Measurements from ENCODE around the gene CCDC85C. TPM values are rescaled to one million over a fixed set of nuclear protein-coding genes. Genes with fewer than 3 reads are reported as not detected.
A peak's percentile ranks its signal among the peaks of the same experiment; 100 is the strongest.

The CCDC85C gene
- polyA plus RNA-seq, 12 donors, result 2.9 to 10.4 (median 3.7) TPM; not detected in 1

DNA sequence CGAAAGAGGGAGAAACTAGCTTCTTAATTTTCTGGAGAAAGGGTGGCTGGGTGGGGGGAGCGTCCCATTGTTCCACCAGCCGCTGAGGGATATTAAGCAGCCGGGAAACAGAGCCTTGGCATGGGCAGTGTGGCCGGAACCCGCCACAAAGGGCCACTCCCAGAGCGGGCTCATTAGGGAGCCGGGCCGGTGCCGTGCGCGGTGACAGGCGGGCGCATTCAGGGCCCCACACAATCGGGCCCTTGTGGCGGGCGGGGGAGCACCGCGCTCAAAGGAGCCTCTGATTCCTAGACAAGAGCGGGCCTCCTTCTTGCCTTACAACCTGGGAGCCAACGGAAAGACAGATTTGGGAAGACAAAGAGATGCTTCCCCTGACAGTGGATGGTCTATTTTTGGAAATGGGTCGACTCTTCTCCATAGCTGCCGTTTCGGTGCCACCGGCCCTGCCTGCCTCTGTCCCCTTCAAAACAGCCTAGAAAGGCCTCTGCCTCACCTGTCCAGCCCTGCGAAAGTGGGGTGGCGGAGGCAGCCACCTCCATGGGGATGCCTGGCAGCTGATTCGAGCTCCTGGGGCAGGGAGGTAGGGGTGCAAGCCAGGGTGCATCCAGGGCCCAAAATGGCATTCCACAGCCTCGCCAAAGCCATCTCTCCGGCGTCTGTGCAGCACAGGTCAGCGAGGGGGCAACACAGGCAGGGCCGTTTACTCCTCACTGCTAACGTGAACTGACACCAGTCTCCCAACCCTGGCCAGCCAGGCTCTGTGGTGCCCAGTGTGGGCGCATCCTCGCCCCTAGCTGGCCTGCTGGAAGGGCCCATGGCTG is 10.9 kb downstream of the CCDC85C start:
- DNase-seq, result no peak

DNA sequence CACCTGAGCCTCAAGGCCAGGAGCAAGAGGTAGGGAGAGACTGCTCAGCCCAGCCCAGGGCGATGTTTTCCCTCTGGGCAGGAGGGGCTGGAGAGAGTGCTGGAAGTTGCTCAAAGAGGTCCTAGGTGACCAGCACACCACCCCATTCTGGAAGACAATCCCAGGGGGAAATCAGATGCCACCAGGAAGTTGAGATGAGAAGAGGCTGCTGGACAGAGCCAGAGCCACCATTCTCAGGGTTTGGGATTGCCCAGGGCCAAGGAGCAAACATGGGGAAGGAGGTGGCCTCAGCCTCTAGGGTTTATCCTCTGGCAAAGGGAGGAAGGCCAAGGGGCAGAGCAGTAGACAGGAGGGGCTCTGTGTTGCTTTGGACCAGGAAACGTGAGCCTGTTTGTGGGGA is 11.6 kb downstream of the CCDC85C start:
- no peak for DNase-seq

DNA sequence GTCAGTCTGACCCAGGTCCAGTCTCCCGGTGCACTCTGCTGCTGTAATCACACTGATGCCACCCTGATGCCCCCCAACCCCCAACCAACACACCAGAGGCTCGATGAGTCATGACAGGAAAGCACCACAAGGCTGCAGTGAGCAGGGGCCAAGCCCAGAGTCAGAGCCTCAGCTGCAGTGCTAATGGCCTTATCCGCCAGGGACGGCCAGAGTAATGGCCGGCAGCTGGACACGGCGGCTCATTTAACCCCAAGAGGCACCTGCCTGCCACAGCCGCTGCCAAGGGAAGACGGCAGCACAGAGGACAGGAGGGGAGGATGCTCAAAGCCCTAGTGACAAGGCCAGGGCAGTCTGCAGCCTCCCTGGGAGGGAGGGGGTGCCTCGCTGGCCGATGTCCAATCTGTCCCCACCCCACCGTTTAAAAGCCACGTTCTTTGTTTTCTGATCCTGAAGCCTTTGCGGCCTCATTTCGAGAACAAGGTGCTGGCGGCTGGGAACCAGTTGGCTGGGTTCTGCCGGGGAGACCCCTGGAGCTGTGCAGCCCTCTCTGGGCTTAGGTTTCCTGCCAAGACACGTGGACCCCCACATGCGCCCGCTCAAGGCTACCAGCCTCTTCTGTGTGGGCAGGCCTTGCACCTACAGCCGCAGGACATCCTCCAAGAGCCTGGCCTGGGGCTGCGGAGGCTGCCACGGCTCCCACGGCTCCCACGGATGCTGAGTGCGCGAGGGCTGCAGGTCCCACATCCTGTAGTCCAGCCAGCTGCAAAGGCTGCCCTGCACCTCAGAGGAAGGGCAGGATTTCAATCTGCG is 13.1 kb downstream of the CCDC85C start:
- no peak for DNase-seq

DNA sequence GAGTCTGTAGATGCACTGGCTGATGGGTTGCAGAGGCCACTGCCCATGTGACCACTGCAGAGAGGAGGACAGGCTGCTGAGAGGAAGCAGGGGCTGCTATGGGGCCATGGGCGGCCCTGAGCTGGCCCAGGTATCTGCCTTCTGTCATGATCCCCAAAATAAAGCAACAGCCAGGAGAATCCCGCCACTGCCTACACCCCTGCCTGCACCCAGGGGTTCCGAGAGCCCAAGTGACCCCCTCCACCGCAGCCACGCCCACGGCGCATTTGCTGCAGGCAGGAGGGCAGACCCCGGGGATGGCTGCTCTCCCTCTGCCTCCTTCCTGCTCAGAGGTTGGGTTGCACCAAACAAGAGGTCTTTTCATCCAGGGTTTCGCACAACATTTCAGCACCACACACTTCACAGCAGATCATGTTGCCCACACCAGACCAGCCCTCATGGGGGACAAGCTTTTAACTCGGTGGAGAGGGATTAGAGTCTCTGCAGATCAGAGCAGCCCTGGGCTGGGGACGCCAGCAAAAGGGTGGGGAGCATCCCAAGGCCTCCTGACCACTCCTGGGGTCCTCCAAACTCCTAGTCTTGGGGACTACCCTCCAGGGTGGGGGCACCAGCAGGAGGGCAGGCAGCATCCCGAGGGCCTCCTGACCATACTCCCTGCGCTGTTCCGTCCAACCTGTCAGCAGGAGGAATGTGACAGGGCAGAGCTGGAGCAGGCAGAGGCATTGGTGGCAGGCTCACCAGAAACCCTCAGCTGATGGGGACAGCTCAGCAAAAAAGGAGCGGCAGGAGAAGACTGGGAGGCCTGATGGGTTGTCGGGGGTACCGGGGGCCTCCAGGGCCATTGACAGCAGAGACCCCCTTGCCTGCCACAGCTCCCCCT is 14.1 kb downstream of the CCDC85C start:
- no peak for DNase-seq

DNA sequence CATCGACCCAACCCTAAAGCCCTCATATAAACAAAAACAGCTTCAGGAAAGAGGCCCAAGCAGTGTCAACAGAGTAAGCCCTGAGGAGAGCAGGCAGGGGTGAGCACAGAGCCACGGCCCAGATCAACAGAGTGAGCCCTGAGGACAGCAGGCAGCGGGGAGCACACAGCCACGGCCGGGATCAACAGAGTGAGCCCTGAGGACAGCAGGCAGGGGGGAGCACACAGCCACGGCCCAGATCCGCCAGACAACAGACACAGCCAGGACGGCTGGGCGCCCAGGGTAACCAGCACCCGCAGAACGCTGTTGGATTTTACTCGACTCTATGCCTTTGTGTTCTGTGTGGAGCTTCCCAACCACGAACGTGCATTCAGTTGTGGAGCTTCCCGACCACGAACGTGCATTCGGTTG is 15.0 kb downstream of the CCDC85C start:
- no peak for DNase-seq

DNA sequence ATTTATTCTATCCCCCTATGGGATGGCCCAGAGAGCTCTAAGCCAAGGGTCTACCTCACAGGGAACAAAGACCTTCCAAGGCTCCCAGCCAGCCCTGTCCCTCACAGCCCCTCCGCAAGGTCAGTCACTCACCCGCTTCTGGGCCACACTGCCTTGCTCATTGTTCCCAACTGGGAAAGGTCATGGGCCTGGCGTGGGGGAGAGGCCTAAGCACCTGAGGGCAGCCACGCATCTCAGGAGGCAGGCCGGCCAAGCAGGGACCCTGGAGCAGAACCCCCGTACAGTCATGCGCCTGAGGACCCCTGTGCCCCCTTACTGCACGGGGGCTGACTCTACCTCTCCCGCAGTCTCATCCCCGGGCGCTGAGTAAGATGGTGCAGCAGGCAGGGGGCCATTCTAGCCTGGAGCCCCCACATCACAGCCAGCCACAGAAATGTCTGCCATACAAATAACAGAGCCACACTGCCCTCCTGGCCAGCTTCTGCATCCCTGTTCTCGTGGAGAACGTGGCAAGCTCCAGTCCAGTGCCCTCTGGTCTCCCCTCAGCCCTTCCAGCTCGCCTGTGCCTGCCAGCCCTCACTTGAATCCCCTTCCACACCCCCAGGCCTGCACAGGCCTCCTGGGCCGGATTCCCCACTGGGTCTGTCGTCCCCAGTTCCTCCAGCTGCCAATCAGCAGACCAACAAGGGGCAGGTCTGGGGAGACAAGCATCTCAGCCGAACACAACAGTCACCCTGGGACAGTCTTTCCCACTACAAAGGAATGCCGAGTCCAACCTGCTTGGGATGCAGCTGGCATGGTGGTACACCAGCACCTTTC is 16.3 kb downstream of the CCDC85C start:
- DNase-seq, result no peak

DNA sequence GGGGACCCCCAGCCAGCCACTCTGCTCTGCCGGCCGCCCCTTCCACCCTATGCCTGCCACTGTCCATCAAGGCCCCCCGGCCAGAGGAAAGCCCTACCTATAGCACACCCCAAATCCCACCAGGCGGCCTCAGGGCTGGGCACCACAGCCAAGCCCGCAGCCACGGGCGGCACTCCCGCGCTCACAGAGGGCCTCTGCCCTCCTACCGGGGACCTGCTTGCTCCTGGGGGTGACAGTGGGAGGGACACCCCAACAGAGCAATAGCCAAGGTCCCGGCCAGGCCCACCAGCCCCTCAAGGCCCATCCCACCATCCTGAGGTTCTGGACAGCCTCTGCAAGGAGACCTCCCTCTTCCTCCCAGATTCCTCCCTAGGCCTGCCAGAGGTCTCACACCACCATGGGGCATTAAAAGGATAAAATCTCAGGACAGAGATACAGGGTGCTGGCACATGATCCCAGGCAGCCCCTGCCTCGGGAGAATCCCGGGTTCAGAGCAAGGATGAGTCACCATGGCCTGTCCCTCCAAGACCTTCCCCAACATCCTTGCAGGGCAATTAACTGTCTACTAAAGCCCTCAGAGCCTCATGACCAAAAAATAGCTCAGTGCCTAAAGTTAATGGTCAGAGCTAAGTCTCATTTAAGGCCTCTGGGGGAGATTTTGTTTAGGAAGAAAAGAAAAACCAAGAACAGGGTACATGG is 17.1 kb downstream of the CCDC85C start:
- DNase-seq, result no peak

DNA sequence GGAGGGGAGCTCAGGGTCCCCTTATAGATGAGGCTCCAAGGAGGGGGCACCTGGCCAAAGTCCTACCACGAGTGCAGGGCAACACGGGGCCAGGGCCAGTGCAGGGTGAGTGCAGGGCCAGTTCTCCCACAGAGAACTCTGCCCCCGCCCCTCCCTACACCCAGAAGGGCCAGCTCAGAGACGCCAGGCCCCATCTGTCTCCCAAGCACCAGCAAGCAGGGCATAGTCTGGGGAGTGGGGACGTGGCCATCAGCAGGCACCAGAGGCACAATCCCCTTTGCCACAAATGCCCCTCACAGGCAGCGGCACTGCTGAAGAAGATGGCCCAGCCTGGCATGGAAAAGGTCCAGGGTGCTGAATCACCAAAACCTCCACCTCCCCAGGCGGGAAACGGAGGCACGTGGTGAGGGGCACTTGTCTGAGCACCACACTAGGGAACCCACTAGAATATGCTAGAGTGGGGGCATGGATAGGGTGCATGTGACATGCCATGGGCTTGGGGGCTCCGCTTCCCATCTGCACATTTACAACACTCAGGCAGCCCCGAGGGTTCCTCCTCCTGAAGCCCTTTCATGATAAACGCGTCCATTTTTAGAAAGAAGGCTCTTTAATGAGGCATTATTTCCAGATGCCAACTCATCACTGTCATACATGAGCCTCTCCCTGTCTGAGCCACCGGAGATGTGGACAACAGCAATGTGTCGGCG is 17.8 kb downstream of the CCDC85C start:
- no peak for DNase-seq

DNA sequence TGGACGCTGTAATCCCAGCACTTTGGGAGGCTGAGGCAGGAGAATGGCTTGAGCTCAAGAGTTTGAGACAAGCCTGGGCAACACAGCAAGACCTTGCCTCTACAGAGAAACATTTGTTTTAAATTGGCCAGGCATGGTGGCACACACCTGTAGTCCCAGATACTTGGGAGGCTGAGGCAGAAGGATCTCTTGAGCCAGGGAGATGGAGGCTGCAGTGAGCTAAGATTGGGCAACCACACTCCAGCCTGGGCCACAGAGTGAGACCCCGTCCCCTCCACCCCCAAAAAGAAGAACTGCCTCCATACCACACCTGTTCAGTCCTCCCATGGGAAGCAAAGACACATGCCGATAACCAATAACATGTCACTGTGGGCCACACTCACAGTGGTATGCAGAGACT is 19.2 kb downstream of the CCDC85C start:
- no peak for DNase-seq

DNA sequence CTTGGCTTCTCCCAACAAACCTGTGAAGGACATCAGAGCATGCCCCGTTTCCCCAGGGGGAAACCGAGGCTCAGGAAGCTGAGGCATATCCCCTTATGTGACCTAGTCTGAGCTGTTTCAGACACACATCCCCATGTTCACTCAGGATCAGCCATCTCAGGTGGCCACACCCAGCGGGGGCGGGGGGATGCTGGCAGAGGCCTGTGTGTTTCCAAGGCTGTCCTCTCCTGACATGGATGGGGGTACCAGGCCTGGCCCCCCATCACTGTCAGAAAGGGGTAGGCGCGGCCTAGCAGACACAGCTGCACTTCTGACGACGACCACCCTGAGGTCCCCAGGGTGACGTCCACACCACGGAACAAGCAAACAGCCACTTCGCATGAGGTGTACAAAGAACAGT is 22.1 kb downstream of the CCDC85C start:
- DNase-seq, result no peak

DNA sequence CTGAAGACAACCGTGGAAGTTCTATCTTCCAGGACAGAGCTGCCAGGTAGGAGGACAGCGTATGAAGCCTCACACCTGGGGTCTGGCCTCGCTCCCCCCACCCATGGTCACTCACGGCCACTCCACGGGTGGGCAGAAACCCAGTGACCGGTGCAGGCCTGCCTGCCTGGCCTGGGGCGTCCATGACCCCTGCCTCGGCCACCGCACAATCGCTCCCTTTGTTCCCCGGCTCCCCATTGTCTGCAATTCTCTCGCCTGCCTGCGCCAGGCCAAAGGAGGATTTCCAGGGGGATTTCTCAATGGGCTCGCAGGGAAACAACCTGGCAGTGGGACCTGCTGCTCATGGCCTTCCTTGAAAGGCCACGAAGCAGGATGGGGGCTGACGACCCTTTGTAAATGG is 22.6 kb downstream of the CCDC85C start:
- no peak for DNase-seq

DNA sequence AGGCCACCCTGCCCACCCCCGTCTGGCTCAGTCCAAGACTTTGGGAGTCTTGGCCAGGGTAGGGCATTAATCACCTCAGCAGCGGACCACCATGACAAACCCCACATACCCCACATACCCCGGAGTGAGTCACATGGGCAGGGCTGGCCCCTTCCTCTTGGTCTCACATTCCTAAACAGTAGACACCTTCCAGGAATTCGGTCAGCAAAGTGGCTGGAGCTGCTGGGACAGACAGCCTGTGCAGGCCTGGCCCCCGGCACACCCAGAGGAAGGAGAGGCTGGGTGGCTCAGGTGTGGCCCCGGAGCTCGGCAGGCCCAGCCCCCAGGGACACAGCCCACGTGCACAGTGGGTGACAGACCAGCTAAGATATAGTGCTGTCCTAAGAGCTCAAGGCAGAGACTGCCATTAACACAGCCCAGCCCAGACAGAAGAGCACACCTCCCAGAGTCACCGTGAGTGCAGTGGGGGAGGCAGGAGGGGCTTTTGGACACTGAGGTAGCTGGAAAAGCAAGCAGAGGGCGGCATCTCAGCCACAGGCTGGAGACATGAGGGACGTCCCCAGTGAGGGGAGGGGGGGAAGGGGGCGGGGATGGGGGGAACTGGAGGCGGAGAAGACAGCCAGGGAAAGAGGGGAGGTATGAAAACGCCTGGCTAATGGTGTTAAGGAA is 24.0 kb downstream of the CCDC85C start:
- no peak for DNase-seq

DNA sequence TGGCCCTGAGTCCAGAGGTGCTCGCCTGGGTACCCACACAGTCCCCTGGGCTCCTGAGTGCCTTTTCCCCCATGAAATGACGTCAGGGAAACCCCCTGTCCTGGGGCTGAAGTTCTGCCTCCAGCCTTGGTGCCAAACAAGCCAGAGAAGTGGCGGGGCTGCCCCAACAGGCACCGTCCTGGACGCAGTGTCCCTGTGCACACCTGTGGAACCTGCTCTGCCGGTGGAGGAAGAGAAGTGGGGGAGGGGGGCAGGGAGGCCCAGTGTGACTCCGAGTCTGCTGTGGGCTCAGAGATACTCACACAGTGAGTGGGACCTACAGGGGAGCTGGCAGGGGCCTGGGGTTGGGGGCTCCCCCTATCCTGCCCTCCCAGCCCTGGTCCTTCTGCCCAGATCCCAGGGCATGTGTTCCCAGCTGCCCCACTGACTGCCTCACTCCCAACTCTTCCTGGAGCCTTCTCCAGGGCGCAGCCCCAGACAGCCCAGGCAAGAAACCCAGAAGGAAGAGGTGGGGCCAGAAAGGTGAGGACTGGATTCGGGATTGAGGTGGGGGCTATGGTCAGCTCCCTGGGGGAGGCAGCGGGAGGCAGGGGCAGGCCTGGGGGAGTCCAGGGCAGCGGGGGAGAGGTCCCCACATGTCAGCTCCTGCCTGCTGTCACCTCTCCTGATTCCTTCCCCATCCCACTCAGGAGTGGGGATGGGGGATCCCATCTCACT is 24.7 kb downstream of the CCDC85C start:
- no peak for DNase-seq

DNA sequence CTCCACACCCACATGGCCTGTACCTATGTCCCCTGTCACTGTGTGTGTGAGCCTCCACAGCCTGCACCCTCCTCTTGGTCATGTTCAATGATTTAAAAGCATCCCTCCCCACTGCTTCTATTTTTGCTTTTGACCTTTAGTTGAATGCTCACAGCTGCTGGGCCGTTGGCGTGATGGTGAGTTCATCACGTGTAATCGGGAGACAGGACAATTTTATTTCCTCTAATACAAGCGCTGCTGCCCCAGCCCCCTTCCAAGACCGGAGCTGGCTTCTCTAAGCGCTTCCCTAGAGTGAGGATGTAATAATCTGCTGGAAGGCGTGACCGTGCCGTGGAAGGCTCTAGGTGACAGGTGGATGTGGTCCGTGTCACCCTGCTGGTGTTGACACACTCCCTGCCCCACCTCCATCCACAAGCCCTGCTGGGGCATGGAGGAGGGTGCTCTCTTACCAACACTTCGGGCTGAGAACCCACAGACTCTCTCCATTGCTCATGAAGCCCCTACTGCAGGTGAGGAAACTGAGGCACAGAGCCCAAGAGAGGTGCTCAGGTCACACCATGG is 25.4 kb downstream of the CCDC85C start:
- peak; percentile 36 for DNase-seq

DNA sequence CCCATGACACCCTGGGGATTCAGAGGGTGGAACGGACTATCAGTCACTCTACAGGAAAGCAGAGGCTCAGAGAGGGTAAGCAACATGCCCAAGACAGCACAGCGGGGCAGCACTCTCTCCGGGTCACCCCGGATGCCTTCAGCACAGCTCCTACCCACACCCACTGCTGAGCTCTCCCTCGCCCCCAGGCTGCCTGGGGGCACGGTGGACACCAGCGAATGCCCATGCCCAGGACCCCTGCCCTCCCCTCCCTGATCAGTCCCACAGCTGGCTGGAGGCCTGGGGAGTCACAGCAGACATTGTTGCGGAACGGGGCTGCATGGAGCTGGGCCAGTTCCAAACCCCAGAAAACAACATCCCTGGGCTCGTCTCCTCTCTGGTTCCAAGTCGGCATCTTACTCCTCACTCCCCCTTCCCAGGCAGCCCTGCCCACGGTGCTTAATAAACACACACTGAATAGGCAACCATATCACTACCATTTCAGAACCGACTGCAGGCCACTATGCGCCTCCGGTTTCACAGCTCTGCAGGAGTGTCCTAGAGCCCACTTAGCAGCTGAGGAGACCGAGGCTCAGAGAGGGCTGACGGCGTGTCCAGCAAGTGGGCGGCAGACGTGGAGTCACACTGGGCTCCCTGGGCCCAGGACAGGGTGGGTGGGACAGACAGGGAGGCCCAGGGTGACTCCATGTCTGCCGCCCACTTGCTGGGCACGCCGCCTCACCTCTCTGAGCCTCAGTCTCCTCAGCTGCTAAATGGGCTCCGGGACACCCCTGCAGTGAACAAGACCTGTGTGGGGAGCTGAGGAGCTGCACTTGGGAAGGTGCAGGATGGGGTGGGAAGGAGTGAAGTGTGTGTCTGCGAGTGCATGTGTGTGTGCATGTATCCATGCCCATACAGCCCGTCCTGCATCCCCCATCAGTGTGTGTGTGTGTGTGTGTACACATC is 27.0 kb downstream of the CCDC85C start:
- no peak for DNase-seq

DNA sequence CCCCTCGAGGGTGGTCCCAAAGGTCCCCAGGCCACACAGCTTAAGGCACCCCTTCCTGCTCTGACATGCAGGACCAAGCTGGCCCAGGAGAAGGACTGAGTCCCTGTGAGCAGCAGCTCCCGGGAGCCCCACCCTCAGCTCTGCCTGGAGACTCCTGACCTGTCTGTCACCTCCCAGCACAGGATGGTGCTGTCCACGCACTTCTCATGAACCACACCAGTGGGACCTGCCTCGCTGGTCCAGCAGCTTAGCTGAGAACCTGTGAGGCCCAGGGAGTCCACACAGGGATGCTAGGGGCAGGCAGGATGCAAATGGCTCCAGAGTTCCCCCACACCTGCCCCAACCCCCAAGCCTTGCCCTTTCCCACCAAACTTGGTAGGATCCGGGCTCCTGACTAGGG is 27.7 kb downstream of the CCDC85C start:
- no peak for DNase-seq

Measured in muscle of arm (tissue), 12 donors.